WI38 (cell line): Measurements from ENCODE around the gene MACC1.
"Not testable (repeated sequence)": the region's sequence is repeated elsewhere in the genome, so short reads cannot be mapped to it uniquely, and the experiment has no call there.

Experiments
- H3K4me3 ChIP-seq: 2 replicates; pipeline ENCODE4 v1.5.1; 2011; ENCODE audit warnings: low read depth, mild to moderate bottlenecking, control low read depth, low read length
- CTCF ChIP-seq: IDR thresholded peaks from 2 replicates; pipeline ENCODE4 v1.5.1; 2012; ENCODE audit warnings: low read depth, mild to moderate bottlenecking, control low read depth, low read length

MACC1 gene

DNA sequence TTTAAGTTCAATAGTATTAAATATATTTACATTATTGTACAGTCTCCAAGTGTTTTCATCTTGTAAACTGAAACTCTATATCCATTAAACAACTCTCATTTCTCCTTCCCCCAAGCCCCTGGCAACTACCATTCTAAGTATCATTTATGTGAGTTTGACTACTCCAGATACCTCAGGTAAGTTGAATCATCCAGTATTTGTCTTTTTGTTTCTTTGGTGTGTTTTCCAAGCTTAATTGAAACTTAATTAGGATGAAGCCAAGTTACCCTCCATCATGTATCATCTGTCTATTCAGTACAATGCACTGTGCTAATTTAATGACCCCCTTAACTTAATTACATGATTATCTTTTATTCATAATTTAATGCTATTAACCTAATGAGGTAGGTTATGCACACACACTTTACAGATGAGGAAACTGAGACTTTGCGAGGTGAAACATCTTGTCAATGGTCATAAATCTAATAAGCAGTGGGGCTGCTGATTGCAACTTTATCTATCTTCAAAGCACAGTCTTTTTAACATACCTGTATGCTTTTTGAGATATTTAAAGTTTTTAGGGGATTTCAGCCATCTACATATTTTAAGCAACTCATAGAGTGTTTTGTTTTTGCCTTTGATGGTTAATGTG, 663 bp downstream of the MACC1 start:
- no peak overlapping the region for H3K4me3 ChIP-seq
- no peak for TF ChIP-seq CTCF

GRCh38 chr7:20214921-20215669, 2.1 kb downstream of the MACC1 start:
- TF ChIP-seq CTCF = no peak
- H3K4me3 ChIP-seq = no peak overlapping the region

GRCh38 chr7:20214132-20214531, 3.1 kb downstream of the MACC1 start:
- no peak for TF ChIP-seq CTCF
- H3K4me3 ChIP-seq = no peak overlapping the region

- H3K4me3 ChIP-seq = no peak overlapping the region
- TF ChIP-seq CTCF = no peak
Measured at GRCh38 chr7:20213378-20213777, 3.8 kb downstream of the MACC1 start.

- H3K4me3 ChIP-seq = no peak overlapping the region
- TF ChIP-seq CTCF = no peak
Measured at GRCh38 chr7:20211376-20211775, 5.8 kb downstream of the MACC1 start.

DNA sequence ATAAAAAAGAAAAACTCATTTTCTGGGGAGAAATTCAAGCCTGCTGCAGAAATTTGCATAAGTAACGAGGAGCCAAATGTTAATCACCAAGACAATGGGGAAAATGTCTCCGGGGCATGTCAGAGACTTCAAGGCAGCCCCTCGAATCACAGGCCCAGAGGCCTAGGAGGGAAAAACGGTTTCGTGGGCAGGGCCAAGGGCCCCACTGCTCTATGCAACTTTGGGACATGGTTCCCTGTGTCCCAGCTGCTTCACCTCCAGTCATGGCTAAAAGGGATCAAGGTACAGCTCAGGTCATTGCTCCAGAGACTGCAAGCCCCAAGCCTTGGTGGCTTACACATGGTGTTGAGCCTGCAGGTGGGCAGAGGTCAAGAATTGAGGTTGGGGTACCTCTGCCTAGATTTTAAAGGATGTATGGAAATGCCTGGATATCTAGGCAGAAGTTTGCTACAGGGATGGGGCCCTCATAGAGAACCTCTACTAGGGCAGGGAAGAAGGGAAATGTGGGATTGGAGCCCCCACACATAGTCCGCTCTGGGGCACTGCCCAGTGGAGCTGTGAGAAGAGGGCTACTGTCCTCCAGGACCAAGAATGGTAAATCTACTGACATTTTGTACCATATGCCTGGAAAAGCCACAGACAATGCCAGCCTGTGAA, 8.4 kb downstream of the MACC1 start:
- TF ChIP-seq CTCF = no peak
- no peak overlapping the region for H3K4me3 ChIP-seq

GRCh38 chr7:20207811-20208210, 9.4 kb downstream of the MACC1 start:
- H3K4me3 ChIP-seq = not testable (repeated sequence)
